ENCODE results near the gene BRD3.
"Not testable (repeated sequence)": the region's sequence is repeated elsewhere in the genome, so short reads cannot be mapped to it uniquely, and the experiment has no call there.

DNA sequence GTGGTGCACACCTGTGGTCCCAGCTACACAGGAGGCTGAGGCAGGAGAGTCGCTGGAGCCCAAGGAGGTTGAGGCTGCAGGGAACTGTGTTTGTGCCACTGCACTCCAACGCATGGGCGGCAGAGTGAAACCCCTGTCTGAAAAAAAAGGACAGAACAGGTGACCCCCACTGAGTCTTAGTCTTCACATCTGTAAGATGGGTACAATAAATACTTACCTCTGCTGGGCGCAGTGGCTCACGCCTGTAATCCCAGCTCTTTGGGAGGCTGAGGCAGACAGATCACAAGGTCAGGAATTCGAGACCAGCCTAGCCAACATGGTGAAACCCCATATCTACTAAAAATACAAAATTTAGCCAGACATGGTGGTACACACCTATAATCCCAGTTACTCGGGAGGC is 4.9 kb upstream of the BRD3 start:
- TF ChIP-seq POLR2A (IDR thresholded peaks at IDR 0.05; ENCODE audit: low read depth, low read length); POLR2AphosphoS5 (IDR thresholded peaks at IDR 0.05; ENCODE audit: low read depth, low read length); TAF1 (IDR thresholded peaks at IDR 0.05; ENCODE audit: borderline replicate concordance, low read depth, low read length): not testable (repeated sequence)

All from GM12892 (cell line).